Liver (tissue), 9 donors: ENCODE data around the gene RNASE8. TPM values are rescaled to one million over a fixed set of nuclear protein-coding genes. Genes with fewer than 3 reads are reported as not detected.

ENCODE experiments used
- DNase-seq: peaks from one replicate; pipeline ENCODE4 v3.0.0-alpha.2; 2017; ENCODE audit warnings: low spot score
- H3K27ac ChIP-seq, 2 donors: one replicate each; pipeline ENCODE4 v1.7.0; 2013; ENCODE audit warnings: inconsistent platforms in 2 of 2, low read length in 2 of 2, control low read depth in 1 of 2, low read depth in 1 of 2, mild to moderate bottlenecking in 1 of 2
- H3K27me3 ChIP-seq, 4 donors: one replicate each; pipeline versions ENCODE4 v1.6.1 to v1.7.0; 2013; ENCODE audit warnings: low read length in 3 of 4, inconsistent platforms in 1 of 4, mild to moderate bottlenecking in 1 of 4, moderate library complexity in 1 of 4; ENCODE audit not compliant: control insufficient read depth in 4 of 4, insufficient read depth in 4 of 4
- H3K36me3 ChIP-seq, 4 donors: one replicate each; pipeline versions ENCODE4 v1.6.1 to v1.7.0; 2013; ENCODE audit warnings: low read length in 3 of 4, mild to moderate bottlenecking in 3 of 4, low read depth in 1 of 4, moderate library complexity in 1 of 4; ENCODE audit not compliant: control insufficient read depth in 4 of 4, insufficient read depth in 3 of 4
- H3K4me1 ChIP-seq, 4 donors: one replicate each; pipeline versions ENCODE4 v1.6.1 to v1.7.0; 2013; ENCODE audit warnings: low read length in 3 of 4, mild to moderate bottlenecking in 3 of 4, moderate library complexity in 1 of 4; ENCODE audit not compliant: control insufficient read depth in 4 of 4, insufficient read depth in 4 of 4
- H3K4me3 ChIP-seq, 3 donors: one replicate each; pipeline versions ENCODE4 v1.6.1 to v1.7.0; 2013; ENCODE audit warnings: low read length in 3 of 3, control low read depth in 1 of 3, low read depth in 1 of 3, mild to moderate bottlenecking in 1 of 3
- H3K9ac ChIP-seq, 2 donors: one replicate each; pipeline ENCODE4 v1.7.0; 2013; ENCODE audit warnings: low read length in 2 of 2, mild to moderate bottlenecking in 2 of 2, moderate library complexity in 2 of 2, control low read depth in 1 of 2, low read depth in 1 of 2
- H3K9me3 ChIP-seq, 4 donors: one replicate each; pipeline versions ENCODE4 v1.6.1 to v1.7.0; 2013; ENCODE audit warnings: low read length in 3 of 4; ENCODE audit not compliant: control insufficient read depth in 4 of 4
- EGR1 ChIP-seq, 2 donors: IDR thresholded peaks; 2 replicates each; pipeline ENCODE4 v1.6.1; 2016 to 2018; ENCODE audit warnings: antibody characterized with exemption in 2 of 2, low read depth in 2 of 2
- FOXA1 ChIP-seq: IDR thresholded peaks from 2 replicates; pipeline ENCODE4 v1.6.1; 2016; ENCODE audit warnings: antibody characterized with exemption
- FOXA2 ChIP-seq: IDR thresholded peaks from 2 replicates; pipeline ENCODE4 v1.6.1; 2016; ENCODE audit warnings: antibody characterized with exemption
- GABPA ChIP-seq, 2 donors: IDR thresholded peaks in 1 of 2; conservative IDR thresholded peaks in 1 of 2; 2 replicates each; pipeline ENCODE4 v1.6.1; 2016; ENCODE audit warnings: antibody characterized with exemption in 2 of 2, mild to moderate bottlenecking in 1 of 2, moderate library complexity in 1 of 2
- HNF4A ChIP-seq, 2 donors: conservative IDR thresholded peaks; 2 replicates each; pipeline ENCODE4 v1.6.1; 2016; ENCODE audit warnings: antibody characterized with exemption in 2 of 2, mild to moderate bottlenecking in 2 of 2
- HNF4G ChIP-seq: IDR thresholded peaks from 2 replicates; pipeline ENCODE4 v1.6.1; 2016; ENCODE audit warnings: antibody characterized with exemption
- JUND ChIP-seq, 2 donors: IDR thresholded peaks; 2 replicates each; pipeline ENCODE4 v1.6.1; 2016; ENCODE audit warnings: antibody characterized with exemption in 2 of 2
- NR2F2 ChIP-seq: IDR thresholded peaks from 2 replicates; pipeline ENCODE4 v1.6.1; 2016; ENCODE audit warnings: antibody characterized with exemption
- RAD21 ChIP-seq, 2 donors: IDR thresholded peaks; 2 replicates each; pipeline ENCODE4 v1.6.1; 2016; ENCODE audit warnings: antibody characterized with exemption in 2 of 2, mild to moderate bottlenecking in 2 of 2
- RXRA ChIP-seq, 2 donors: IDR thresholded peaks; 2 replicates each; pipeline ENCODE4 v1.6.1; 2017 to 2018; ENCODE audit warnings: antibody characterized with exemption in 2 of 2, mild to moderate bottlenecking in 1 of 2
- SP1 ChIP-seq: IDR thresholded peaks from 2 replicates; pipeline ENCODE4 v1.6.1; 2018; ENCODE audit warnings: antibody characterized with exemption, mild to moderate bottlenecking
- TAF1 ChIP-seq: conservative IDR thresholded peaks from 2 replicates; pipeline ENCODE4 v1.6.1; 2016; ENCODE audit warnings: antibody characterized with exemption, mild to moderate bottlenecking
- YY1 ChIP-seq: IDR thresholded peaks from 2 replicates; pipeline ENCODE4 v1.6.1; 2016; ENCODE audit warnings: antibody characterized with exemption, mild to moderate bottlenecking
- WGBS: extraction: QIAGEN DNeasy Blood & Tissue Kit; methylation state at CpG from one replicate; pipeline ENCODE4 v1.1.7; 2013; 5-methylcytosine and 5-hydroxymethylcytosine counted together
- polyA plus RNA-seq, 2 donors: library from polyadenylated mRNA; stranded (reverse) in 1 of 2; unstranded in 1 of 2; fragments of 200-250 nt in 1 of 2; fragments of >200 nt in 1 of 2; fragmentation: Nextera tagmentation in 1 of 2; extraction: Ambion mirVana in 1 of 2; gene quantifications; one replicate each; pipeline versions ENCODE4 v1.2.1 to v1.2.3, GENCODE V29; 2013 to 2015
- total RNA-seq, 2 donors: library from RNA; depleted of rRNA; stranded (reverse); fragments of >200 nt; gene quantifications; one replicate each; pipeline ENCODE4 v1.2.3, GENCODE V29; 2014
- TF ChIP-seq, protein P1 (sequence below): IDR thresholded peaks from 2 replicates; pipeline ENCODE4 v1.6.1; 2016; ENCODE audit warnings: antibody characterized with exemption
- TF ChIP-seq, protein P2 (sequence below): fragments of 150-350 bp; IDR thresholded peaks from 2 replicates; pipeline ENCODE4 v1.5.1; 2017; ENCODE audit warnings: improper control_type of control experiment, low read depth, low read length; ENCODE audit not compliant: missing input control
- TF ChIP-seq, protein P3 (sequence below): IDR thresholded peaks from 2 replicates; pipeline ENCODE4 v1.6.1; 2016; ENCODE audit warnings: antibody characterized with exemption, mild to moderate bottlenecking
- TF ChIP-seq, protein P4 (sequence below): IDR thresholded peaks from 2 replicates; pipeline ENCODE4 v1.6.1; 2016; ENCODE audit warnings: antibody characterized with exemption
- TF ChIP-seq, protein P5 (sequence below): IDR thresholded peaks from 2 replicates; pipeline ENCODE4 v1.6.1; 2016; ENCODE audit warnings: antibody characterized with exemption
- donor health status: healthy.
- donor health status: healthy.
- donor health status: healthy.
- donor health status: healthy.
- donor health status: healthy.

Gene RNASE8
- total and polyA plus RNA-seq, 4 donors: not detected

DNA sequence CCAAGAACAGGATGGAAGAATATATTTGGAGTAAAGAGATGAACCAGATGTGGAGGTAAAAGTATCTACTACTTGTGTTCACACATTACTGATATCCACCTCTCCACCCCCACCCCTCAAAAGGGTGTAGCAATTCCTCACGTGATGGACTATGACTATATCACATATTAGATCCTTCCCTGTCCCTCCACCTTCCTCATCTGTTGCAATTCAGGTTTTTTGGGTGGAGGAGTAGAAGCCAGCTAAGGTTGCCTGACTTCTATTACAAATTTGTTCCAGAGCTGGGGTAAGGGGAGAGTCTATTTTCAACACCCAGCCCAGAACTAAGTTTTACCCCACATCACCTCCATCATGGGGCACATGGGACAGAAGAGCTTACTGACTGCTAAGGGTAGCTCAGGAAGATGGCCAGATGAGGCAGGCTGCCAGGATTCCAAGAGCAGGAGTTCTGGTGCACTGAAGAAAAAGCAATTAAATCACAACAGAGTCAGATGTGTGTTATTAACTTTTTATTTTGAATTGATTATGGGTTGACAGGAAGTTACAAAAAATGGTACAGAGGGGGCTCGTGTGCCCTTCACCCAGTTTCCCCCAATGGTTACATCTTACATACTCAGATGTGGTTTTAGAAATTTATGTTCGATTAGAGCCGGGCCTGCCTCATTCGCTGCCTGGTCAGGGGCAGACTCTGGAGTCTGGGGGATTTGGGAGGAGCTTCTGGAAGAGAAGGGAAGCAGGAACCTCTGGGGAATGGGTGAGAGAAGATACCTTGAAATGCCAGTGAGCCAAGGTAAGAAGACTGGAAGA lies 25.1 kb upstream of the RNASE8 start:
- Histone ChIP-seq H3K4me3 (no peak overlapping the region), H3K4me1 (peaks cover 0 to 3% (median 0%) of the 10 kb centered on the region in 4 donors), H3K27me3 (no peaks in the 10 kb centered on the region), H3K9ac (no peak overlapping the region), H3K9me3 (no peaks in the 10 kb centered on the region), H3K27ac (no peak overlapping the region), H3K36me3 (peaks cover 0 to 14% (median 3%) of the 10 kb centered on the region in 4 donors)
- 89% methylated on average over 5 of the region's 5 CpGs for WGBS
- no peak for TF ChIP-seq RAD21 (IDR thresholded peaks at IDR 0.05)
- no peak for TF ChIP-seq RXRA (IDR thresholded peaks at IDR 0.05)
- TF ChIP-seq, protein P1, sequence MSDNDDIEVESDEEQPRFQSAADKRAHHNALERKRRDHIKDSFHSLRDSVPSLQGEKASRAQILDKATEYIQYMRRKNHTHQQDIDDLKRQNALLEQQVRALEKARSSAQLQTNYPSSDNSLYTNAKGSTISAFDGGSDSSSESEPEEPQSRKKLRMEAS: no peak
- no peak for TF ChIP-seq FOXA1
- TF ChIP-seq HNF4G: no peak
- no peak for DNase-seq

DNA sequence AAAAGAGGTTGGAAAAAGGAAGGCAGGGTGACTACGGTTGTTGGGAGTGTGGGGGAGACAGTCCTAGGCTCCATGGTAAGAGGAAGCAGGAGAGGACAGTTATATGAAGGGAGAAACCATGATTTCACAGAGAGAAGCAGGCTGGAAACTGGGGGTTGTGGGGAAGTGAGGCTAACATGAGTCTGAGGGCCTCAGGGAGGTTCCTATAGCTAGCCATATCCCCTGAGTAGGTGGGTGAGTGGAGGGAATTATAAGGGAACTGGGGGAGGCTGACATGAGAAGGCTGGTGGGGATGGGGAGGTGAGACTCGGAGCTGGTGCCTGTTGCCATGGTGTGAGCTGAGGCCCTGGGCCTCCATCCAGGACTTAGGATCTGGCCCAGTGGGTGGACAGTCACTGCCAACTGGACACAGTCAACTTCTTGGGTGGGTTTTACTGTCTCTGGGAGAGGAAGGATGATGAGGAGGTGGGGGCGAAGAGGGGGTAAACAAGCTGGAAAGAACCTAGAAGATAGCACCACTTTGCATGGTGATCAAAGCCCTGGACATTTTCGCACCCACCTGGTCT lies 24.4 kb upstream of the RNASE8 start:
- peaks cover 0 to 10% (median 3%) of the 10 kb centered on the region in 4 donors for H3K4me1 ChIP-seq
- DNase-seq: no peak
- H3K27me3 ChIP-seq: no peaks in the 10 kb centered on the region
- H3K36me3 ChIP-seq: peaks cover 0 to 14% (median 3%) of the 10 kb centered on the region in 4 donors
- no peak overlapping the region for H3K9ac ChIP-seq
- no peak overlapping the region for H3K27ac ChIP-seq
- no peaks in the 10 kb centered on the region for H3K9me3 ChIP-seq
- no peak overlapping the region for H3K4me3 ChIP-seq
- WGBS: 82% methylated on average over 4 of the region's 4 CpGs
- no peak for TF ChIP-seq TAF1

DNA sequence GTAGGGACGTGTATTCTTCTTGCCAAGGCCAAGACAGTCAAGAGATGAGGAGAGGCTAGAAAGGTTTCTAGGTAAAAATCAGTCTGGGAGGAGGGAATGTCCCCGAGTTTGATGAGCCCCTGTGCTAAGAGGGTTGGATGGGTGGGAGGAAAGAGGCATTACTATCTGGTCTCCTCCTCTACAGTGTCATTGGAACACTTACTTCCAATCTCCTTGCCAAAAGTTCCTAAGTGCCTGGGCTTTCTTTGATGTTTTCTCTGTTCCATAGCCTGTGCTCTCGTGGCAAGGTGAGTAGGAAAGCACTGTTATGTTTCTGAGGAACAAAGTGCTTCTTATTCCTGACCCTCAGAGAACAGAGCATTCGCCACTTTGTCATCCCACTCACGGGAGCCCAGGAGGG lies 22.9 kb upstream of the RNASE8 start, which contains the start of gene RNASE13:
TSS of gene RNASE13 (minus strand) at position 101 of the 400 bp plus-strand sequence. CDS start 519 bp downstream, outside the sequence.
- peaks cover 0 to 10% (median 1%) of the 10 kb centered on the region in 4 donors for H3K36me3 ChIP-seq
- peaks cover 0 to 24% (median 15%) of the 10 kb centered on the region in 4 donors for H3K4me1 ChIP-seq
- no peaks in the 10 kb centered on the region for H3K27me3 ChIP-seq
- no peaks in the 10 kb centered on the region for H3K9me3 ChIP-seq
- no peak within 1 kb of the TSS for H3K4me3 ChIP-seq
- TF ChIP-seq TAF1 (no peak), FOXA2 (no peak), GABPA (IDR thresholded peaks at IDR 0.05 in 1 of 2, conservative IDR thresholded peaks at IDR 0.05 in 1 of 2) (no peak), FOXA1 (no peak), RAD21 (IDR thresholded peaks at IDR 0.05) (no peak), RXRA (IDR thresholded peaks at IDR 0.05) (no peak), SP1 (no peak), YY1 (no peak), HNF4A (conservative IDR thresholded peaks at IDR 0.05) (no peak), HNF4G (no peak), EGR1 (IDR thresholded peaks at IDR 0.05; ENCODE audit: low read depth in 2 of 2) (no peak), JUND (IDR thresholded peaks at IDR 0.05) (no peak), NR2F2 (no peak)
- TF ChIP-seq, protein P2, sequence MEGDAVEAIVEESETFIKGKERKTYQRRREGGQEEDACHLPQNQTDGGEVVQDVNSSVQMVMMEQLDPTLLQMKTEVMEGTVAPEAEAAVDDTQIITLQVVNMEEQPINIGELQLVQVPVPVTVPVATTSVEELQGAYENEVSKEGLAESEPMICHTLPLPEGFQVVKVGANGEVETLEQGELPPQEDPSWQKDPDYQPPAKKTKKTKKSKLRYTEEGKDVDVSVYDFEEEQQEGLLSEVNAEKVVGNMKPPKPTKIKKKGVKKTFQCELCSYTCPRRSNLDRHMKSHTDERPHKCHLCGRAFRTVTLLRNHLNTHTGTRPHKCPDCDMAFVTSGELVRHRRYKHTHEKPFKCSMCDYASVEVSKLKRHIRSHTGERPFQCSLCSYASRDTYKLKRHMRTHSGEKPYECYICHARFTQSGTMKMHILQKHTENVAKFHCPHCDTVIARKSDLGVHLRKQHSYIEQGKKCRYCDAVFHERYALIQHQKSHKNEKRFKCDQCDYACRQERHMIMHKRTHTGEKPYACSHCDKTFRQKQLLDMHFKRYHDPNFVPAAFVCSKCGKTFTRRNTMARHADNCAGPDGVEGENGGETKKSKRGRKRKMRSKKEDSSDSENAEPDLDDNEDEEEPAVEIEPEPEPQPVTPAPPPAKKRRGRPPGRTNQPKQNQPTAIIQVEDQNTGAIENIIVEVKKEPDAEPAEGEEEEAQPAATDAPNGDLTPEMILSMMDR: no peak
- TF ChIP-seq, protein P3, sequence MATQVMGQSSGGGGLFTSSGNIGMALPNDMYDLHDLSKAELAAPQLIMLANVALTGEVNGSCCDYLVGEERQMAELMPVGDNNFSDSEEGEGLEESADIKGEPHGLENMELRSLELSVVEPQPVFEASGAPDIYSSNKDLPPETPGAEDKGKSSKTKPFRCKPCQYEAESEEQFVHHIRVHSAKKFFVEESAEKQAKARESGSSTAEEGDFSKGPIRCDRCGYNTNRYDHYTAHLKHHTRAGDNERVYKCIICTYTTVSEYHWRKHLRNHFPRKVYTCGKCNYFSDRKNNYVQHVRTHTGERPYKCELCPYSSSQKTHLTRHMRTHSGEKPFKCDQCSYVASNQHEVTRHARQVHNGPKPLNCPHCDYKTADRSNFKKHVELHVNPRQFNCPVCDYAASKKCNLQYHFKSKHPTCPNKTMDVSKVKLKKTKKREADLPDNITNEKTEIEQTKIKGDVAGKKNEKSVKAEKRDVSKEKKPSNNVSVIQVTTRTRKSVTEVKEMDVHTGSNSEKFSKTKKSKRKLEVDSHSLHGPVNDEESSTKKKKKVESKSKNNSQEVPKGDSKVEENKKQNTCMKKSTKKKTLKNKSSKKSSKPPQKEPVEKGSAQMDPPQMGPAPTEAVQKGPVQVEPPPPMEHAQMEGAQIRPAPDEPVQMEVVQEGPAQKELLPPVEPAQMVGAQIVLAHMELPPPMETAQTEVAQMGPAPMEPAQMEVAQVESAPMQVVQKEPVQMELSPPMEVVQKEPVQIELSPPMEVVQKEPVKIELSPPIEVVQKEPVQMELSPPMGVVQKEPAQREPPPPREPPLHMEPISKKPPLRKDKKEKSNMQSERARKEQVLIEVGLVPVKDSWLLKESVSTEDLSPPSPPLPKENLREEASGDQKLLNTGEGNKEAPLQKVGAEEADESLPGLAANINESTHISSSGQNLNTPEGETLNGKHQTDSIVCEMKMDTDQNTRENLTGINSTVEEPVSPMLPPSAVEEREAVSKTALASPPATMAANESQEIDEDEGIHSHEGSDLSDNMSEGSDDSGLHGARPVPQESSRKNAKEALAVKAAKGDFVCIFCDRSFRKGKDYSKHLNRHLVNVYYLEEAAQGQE: no peak
- TF ChIP-seq, protein P1: no peak
- TF ChIP-seq, protein P4, sequence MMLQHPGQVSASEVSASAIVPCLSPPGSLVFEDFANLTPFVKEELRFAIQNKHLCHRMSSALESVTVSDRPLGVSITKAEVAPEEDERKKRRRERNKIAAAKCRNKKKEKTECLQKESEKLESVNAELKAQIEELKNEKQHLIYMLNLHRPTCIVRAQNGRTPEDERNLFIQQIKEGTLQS: no peak
- TF ChIP-seq, protein P5, sequence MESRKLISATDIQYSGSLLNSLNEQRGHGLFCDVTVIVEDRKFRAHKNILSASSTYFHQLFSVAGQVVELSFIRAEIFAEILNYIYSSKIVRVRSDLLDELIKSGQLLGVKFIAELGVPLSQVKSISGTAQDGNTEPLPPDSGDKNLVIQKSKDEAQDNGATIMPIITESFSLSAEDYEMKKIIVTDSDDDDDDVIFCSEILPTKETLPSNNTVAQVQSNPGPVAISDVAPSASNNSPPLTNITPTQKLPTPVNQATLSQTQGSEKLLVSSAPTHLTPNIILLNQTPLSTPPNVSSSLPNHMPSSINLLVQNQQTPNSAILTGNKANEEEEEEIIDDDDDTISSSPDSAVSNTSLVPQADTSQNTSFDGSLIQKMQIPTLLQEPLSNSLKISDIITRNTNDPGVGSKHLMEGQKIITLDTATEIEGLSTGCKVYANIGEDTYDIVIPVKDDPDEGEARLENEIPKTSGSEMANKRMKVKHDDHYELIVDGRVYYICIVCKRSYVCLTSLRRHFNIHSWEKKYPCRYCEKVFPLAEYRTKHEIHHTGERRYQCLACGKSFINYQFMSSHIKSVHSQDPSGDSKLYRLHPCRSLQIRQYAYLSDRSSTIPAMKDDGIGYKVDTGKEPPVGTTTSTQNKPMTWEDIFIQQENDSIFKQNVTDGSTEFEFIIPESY: no peak
- 81% methylated on average over 5 of the region's 5 CpGs for WGBS
- DNase-seq: no peak
- H3K9ac ChIP-seq: no peak within 1 kb of the TSS
- H3K27ac ChIP-seq: no peak within 1 kb of the TSS
